Bladder microvascular endothelial cell (primary cell): Measurements from ENCODE around the gene ZNF230. TPM values are rescaled to one million over a fixed set of nuclear protein-coding genes. Genes with fewer than 3 reads are reported as not detected.

Experiments
- total RNA-seq: library from RNA; depleted of rRNA; stranded (reverse); fragments of >200 nt; gene quantifications from 2 replicates; pipeline ENCODE4 v1.2.3, GENCODE V29; 2014

Gene ZNF230
- 2.1 and 4.5 TPM in 2 replicates for total RNA-seq

GRCh38 chr19:44002566-44003460, at the start of gene ZNF230:
Gene ZNF230, plus strand, starts transcription at chr19:44002957. Its CDS starts 4,122 bp downstream, at chr19:44007079.

DNA sequence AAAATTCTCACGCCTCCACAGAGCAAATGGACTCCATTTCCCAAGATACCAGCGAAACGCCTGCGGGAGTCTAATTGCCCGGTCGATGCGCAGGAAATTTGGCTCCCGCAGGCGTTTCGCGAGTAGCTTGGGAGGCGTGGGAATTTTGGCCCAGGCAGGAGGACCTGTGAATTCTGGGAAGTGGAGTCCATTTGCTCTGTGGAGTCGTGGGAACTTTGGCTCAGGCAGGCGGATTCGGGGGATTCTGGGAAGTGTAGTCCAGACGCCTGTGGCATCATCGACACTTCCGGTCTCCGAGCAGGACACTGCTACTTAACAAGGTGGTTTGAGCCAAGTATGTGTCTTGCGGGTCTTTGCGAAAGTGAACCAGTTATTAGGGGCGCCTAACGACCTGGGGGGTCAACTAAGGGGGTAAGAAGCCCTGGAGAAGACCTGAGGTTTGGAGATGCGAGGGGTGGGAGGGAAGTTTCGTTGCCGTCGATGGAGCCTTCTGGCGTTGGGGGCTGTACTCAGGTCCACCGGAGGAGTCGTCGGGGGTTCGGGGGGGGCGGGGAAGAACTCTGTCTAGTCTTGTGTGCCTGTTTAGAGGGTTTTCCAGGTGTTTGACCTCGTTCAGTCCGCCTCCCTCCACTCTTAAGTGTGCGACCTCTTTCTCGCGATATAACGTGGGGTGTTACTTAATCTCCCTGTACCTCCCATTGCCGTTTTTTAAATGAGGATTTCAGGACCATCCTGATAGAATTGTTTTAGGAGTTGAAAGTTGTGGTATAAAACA, 18.7 kb upstream of the ZNF230 start, which contains the start of gene ZNF155:
Gene ZNF155 (plus strand): TSS at position 277 of the 775 bp plus-strand sequence. CDS start 4,356 bp downstream, outside the sequence.

DNA sequence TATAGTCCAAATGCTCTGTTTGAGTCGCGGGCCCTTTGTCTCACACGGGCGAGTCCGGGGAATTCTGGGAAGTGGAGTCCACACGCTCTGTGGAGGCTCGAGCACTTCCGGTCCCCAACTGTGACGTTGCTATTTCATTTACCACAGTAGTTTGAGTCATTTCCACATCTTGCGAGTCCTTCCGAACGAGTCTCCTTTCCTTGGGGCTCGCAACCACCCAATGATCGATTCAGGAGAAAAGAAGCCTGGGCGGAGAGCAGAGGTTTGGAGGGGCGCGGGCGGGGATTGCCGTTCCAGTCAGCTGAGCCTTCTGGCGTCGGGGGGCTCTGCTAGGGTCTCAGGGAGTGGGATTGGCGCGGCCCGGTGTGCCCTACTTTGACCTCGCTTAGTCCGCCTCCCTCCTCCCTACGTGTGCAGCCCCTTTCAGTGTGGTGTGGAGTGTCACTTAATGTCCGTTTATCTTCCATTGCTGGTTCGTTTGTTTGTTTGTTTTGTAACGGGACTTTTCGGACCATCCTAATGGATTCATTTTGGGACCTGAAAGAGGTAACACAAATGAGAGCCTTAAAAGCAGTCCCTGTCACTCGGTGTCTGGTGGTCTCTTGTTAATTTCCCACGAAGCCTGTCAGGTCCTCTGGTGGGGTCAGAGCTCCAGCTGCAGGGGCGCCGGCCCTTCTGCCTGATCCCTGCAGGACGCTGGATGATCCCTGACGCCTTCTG, 22.6 kb downstream of the ZNF230 start, which contains the start of gene ZNF222:
Gene ZNF222 (plus strand): TSS at position 163 of the 720 bp plus-strand sequence. CDS start 58 bp downstream, at position 221.

DNA sequence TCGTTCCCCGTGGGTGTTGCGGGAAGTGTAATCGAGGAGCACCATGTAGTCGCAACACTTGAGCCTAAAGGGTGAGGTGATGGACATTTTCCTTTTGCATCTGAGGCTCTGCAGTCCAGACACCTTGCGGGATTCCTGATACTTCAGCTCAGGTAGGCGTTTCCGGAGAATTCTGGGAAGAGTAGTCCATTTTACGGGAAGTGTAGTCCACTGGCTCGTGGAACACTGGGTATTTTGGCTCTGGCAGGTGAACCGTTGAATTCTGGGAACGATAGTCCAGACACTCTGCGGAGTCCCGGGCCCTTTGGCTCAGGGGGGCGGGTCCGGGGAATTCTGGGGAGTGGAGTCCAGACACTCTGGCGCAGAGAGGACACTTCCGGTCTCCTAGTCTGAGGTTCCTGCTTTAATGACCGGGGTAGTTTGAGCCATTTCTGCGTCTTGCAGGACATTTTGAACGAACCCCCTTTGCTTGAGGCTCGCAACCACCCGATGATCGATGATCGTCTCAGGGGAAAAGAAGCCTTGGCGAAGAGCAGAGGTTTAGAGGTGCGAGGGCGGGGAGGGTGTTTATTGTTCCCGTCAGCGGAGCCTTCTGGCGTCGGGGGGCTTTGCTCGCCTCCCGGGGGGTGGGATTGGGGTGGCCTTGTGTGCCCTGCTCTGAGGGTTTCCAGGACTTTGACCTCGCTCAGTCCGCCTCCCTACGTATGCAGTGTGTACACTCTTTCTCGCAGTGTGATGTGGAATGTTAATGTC, 49.1 kb downstream of the ZNF230 start, which contains the start of gene ZNF223:
Gene ZNF223 (plus strand): TSS at position 387 of the 753 bp plus-strand sequence. CDS start 3,141 bp downstream, outside the sequence.

Other genes starting within 250 kb of the ZNF230 start
- gene SMG9, start 248.0 kb upstream of the ZNF230 start, total RNA-seq, result 8.4 and 15.9 TPM in 2 replicates
- gene KCNN4, start 222.0 kb upstream of the ZNF230 start, total RNA-seq, result 0.38 and 0.65 TPM in 2 replicates
- gene LYPD5, start 200.5 kb upstream of the ZNF230 start, total RNA-seq, result 0.19 and 0.32 TPM in 2 replicates
- 5.0 and 12.3 TPM in 2 replicates for gene ZNF283, start 175.6 kb upstream of the ZNF230 start, total RNA-seq
- 0.16 and 0.69 TPM in 2 replicates for gene ZNF404, start 119.0 kb upstream of the ZNF230 start, total RNA-seq
- gene ZNF45, start 67.7 kb upstream of the ZNF230 start, total RNA-seq, result 11.5 and 19.4 TPM in 2 replicates
- gene ZNF221, start 51.7 kb upstream of the ZNF230 start, total RNA-seq, result 3.2 and 8.1 TPM in 2 replicates
- 3.9 and 7.8 TPM in 2 replicates for gene ZNF155, start 18.8 kb upstream of the ZNF230 start, total RNA-seq
- 3.6 and 5.9 TPM in 2 replicates for gene ZNF222, start 22.4 kb downstream of the ZNF230 start, total RNA-seq
- 2.8 and 6.5 TPM in 2 replicates for gene ZNF223, start 49.1 kb downstream of the ZNF230 start, total RNA-seq
- gene ZNF284, start 69.2 kb downstream of the ZNF230 start, total RNA-seq, result 2.1 and 3.7 TPM in 2 replicates
- gene ZNF224, start 91.4 kb downstream of the ZNF230 start, total RNA-seq, result 18.9 and 29.8 TPM in 2 replicates
- 4.0 and 7.1 TPM in 2 replicates for gene ZNF225, start 110.4 kb downstream of the ZNF230 start, total RNA-seq
- 6.0 and 16.7 TPM in 2 replicates for gene ZNF234, start 138.6 kb downstream of the ZNF230 start, total RNA-seq
- 11.7 and 14.4 TPM in 2 replicates for gene ZNF226, start 162.1 kb downstream of the ZNF230 start, total RNA-seq
- gene ZNF227, start 209.6 kb downstream of the ZNF230 start, total RNA-seq, result 13.4 and 22.0 TPM in 2 replicates